ENCODE measurements around the gene NR1H4.
A peak's percentile ranks its signal among the peaks of the same experiment; 100 is the strongest.

NR1H4 gene

DNA sequence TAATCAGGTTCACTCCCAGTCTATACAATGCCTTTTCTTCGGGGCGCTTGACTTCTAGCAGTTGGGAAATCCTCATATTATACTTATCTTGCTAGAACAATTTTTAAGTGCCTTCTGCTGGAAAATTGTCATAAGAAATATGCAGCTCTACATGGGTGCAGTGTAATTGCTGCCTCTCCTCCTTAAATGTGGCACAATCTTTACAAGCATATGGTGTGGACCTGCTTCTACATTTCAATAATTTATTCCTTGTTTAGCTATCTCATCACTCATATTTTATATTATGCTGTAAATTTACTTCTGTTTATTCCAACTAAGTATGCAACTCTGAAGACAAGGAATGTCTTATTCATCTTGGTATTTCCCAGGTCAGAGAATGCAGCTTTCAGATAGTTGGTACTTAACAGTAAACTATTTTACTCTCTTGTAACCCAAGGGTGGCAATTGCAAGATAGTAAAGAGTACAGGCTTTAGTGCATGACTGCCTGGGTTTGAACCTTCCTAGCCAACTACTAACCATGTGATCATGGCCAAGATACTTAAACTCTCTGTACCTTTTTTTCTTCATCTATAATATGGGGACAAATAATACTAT lies 56.2 kb downstream of the NR1H4 start:
- no peak overlapping the region for H2BK120ac ChIP-seq (ENCODE audit: low read depth, low read length)
- H3K27me3 ChIP-seq (ENCODE audit: insufficient read depth, low read length, poor library complexity), result no peaks in the 10 kb centered on the region
- H3K36me3 ChIP-seq (ENCODE audit: control insufficient read depth, insufficient read depth, low read length), result no peaks in the 10 kb centered on the region
- H2AK5ac ChIP-seq (ENCODE audit: low read length), result no peak overlapping the region
- H3K18ac ChIP-seq (ENCODE audit: low read length), result no peak overlapping the region
- no peak overlapping the region for H3K27ac ChIP-seq (ENCODE audit: low read depth, low read length)
- no peak for DNase-seq
- no CpG with 5 or more reads among the region's 2 CpGs for WGBS (ENCODE audit: extremely low coverage, insufficient coverage, low lambda C conversion rate)
- H3K9ac ChIP-seq (ENCODE audit: low read length), result no peak overlapping the region
- no peak overlapping the region for H3K4ac ChIP-seq (ENCODE audit: low read depth, low read length)
- no peak overlapping the region for H4K5ac ChIP-seq (ENCODE audit: low read length)
- no peak overlapping the region for H3K23ac ChIP-seq (ENCODE audit: low read length)
- no peaks in the 10 kb centered on the region for H3K79me1 ChIP-seq (ENCODE audit: low read length)
- H2BK15ac ChIP-seq (replicated peaks; ENCODE audit: low read depth), result no peak overlapping the region
- no peaks in the 10 kb centered on the region for H3K79me2 ChIP-seq (ENCODE audit: control insufficient read depth, insufficient read depth, low read length)
- H4K8ac ChIP-seq (ENCODE audit: low read depth, low read length), result no peak overlapping the region
- H3K4me1 ChIP-seq (ENCODE audit: control insufficient read depth, low read depth, low read length), result no peaks in the 10 kb centered on the region
- H3K4me2 ChIP-seq (ENCODE audit: low read length), result no peak overlapping the region
- H3K56ac ChIP-seq (ENCODE audit: low read length), result no peak overlapping the region
- no peak overlapping the region for H3K4me3 ChIP-seq (ENCODE audit: low read length)
- no peak overlapping the region for H2BK5ac ChIP-seq (ENCODE audit: low read length)

DNA sequence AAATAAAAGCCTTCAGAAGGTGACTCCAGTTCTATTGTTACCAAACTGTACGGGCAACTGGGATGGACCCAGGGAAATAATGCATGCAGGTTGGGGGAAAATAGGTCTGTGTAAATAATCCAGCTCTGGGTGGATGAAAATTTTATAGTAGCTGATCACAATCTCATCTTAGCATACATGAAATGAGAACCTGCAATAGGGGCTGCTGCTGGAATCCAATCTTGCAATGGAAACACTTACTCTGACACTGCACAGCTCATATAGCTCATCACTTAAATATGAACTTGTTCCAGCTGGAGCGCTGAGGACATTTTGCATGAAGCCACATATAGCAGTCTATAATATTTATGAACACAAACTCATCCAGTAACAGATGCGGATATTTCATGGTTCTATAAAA lies 59.7 kb downstream of the NR1H4 start:
- Histone ChIP-seq H3K27me3 (ENCODE audit: insufficient read depth, low read length, poor library complexity) (no peaks in the 10 kb centered on the region), H3K18ac (ENCODE audit: low read length) (no peak overlapping the region)
- no CpG with 5 or more reads among the region's 3 CpGs for WGBS (ENCODE audit: extremely low coverage, insufficient coverage, low lambda C conversion rate)

DNA sequence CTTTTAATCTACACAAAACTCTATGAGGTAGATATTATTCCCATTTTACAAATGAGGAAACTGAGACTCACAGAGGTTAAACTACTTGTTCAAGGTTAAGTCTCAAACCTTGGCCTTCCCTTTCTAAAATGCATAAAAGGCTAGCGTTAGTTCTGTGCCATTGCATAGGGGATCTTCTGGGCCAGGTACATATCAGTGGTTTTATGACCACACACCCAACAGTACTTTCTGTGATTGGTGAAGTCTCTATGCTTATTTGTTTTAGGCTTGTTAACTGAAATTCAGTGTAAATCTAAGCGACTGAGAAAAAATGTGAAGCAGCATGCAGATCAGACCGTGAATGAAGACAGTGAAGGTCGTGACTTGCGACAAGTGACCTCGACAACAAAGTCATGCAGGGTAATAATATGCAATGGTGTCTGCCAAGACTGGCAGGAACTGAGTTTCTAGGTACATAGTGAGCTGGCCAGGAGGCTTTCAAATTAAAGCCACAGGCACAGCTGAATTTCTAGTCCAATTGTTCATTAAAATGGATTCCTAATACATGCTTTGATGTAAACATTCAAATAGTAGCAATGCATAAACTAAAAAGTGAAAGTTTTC lies 61.1 kb downstream of the NR1H4 start:
- Histone ChIP-seq H3K23ac (ENCODE audit: low read length) (no peak overlapping the region), H3K4me3 (ENCODE audit: low read length) (no peak overlapping the region)

More for the DNA sequence above, 59.7 kb downstream of the NR1H4 start:
- no peak overlapping the region for H2BK120ac ChIP-seq (ENCODE audit: low read depth, low read length)
- H3K4me2 ChIP-seq (ENCODE audit: low read length), result no peak overlapping the region
- no peaks in the 10 kb centered on the region for H3K4me1 ChIP-seq (ENCODE audit: control insufficient read depth, low read depth, low read length)
- H2AK5ac ChIP-seq (ENCODE audit: low read length), result no peak overlapping the region
- no peak overlapping the region for H3K27ac ChIP-seq (ENCODE audit: low read depth, low read length)
- no peaks in the 10 kb centered on the region for H3K79me1 ChIP-seq (ENCODE audit: low read length)
- DNase-seq, result no peak
- no peak overlapping the region for H3K4me3 ChIP-seq (ENCODE audit: low read length)
- H2BK15ac ChIP-seq (replicated peaks; ENCODE audit: low read depth), result no peak overlapping the region
- no peak overlapping the region for H3K9ac ChIP-seq (ENCODE audit: low read length)
- H3K4ac ChIP-seq (ENCODE audit: low read depth, low read length), result no peak overlapping the region
- no peak overlapping the region for H4K8ac ChIP-seq (ENCODE audit: low read depth, low read length)
- H2BK5ac ChIP-seq (ENCODE audit: low read length), result no peak overlapping the region
- no peak overlapping the region for H3K23ac ChIP-seq (ENCODE audit: low read length)
- H3K56ac ChIP-seq (ENCODE audit: low read length), result no peak overlapping the region
- no peaks in the 10 kb centered on the region for H3K79me2 ChIP-seq (ENCODE audit: control insufficient read depth, insufficient read depth, low read length)
- no peaks in the 10 kb centered on the region for H3K36me3 ChIP-seq (ENCODE audit: control insufficient read depth, insufficient read depth, low read length)
- H4K5ac ChIP-seq (ENCODE audit: low read length), result no peak overlapping the region

DNA sequence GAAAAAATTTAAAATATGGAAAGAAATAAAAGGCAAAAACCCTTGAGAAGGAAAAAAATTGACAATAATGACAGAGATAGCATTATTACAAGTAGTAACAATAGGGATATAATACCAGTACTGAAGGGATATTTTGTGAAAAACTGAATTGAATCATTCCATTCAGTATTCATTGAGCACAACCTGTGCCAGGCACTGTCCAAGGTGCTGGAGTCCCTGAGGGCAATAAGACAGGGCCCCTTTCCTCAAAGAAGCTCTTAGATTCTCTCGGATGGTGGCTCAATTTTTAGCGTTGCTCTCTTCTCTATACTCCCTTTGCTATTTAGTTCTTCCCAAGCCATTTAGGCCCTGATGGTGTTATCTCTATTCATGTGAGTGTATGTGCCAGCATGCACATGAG lies 65.5 kb downstream of the NR1H4 start:
- WGBS (ENCODE audit: extremely low coverage, insufficient coverage, low lambda C conversion rate), result no CpG with 5 or more reads among the region's 2 CpGs

More for the DNA sequence above, 61.1 kb downstream of the NR1H4 start:
- Histone ChIP-seq H3K4me2 (ENCODE audit: low read length) (no peak overlapping the region), H3K18ac (ENCODE audit: low read length) (no peak overlapping the region), H2BK5ac (ENCODE audit: low read length) (no peak overlapping the region), H3K36me3 (ENCODE audit: control insufficient read depth, insufficient read depth, low read length) (no peaks in the 10 kb centered on the region), H2BK15ac (replicated peaks; ENCODE audit: low read depth) (no peak overlapping the region), H3K4ac (ENCODE audit: low read depth, low read length) (no peak overlapping the region), H3K79me2 (ENCODE audit: control insufficient read depth, insufficient read depth, low read length) (no peaks in the 10 kb centered on the region), H3K4me1 (ENCODE audit: control insufficient read depth, low read depth, low read length) (no peaks in the 10 kb centered on the region), H3K27me3 (ENCODE audit: insufficient read depth, low read length, poor library complexity) (no peaks in the 10 kb centered on the region), H3K79me1 (ENCODE audit: low read length) (no peaks in the 10 kb centered on the region), H2AK5ac (ENCODE audit: low read length) (no peak overlapping the region), H4K8ac (ENCODE audit: low read depth, low read length) (no peak overlapping the region), H3K56ac (ENCODE audit: low read length) (no peak overlapping the region), H3K27ac (ENCODE audit: low read depth, low read length) (no peak overlapping the region), H2BK120ac (ENCODE audit: low read depth, low read length) (no peak overlapping the region), H3K9ac (ENCODE audit: low read length) (no peak overlapping the region), H4K5ac (ENCODE audit: low read length) (no peak overlapping the region)
- no peak for DNase-seq
- WGBS (ENCODE audit: extremely low coverage, insufficient coverage, low lambda C conversion rate), result no CpG with 5 or more reads among the region's 6 CpGs

DNA sequence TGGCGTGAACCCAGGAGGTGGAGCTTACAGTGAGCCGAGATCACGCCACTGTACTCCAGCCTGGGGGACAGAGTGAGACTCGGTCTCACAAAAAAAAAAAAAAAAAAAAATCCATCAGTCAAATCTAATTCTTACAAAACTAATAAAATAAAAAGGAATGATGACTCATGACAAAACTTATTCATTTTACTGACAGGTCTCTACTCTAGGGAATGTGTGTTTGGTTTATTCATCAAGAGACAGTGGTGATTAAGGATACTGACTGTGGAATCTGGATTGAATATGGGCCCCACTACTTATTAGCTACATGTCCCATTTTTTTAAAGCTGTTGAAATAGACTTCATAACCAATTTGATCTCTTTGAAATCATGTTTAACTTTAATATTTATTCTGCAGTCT lies 70.5 kb downstream of the NR1H4 start:
- Histone ChIP-seq H2AK5ac (ENCODE audit: low read length) (no peak overlapping the region), H3K4me1 (ENCODE audit: control insufficient read depth, low read depth, low read length) (no peaks in the 10 kb centered on the region), H4K8ac (ENCODE audit: low read depth, low read length) (no peak overlapping the region), H2BK5ac (ENCODE audit: low read length) (no peak overlapping the region), H3K4me3 (ENCODE audit: low read length) (no peak overlapping the region), H3K27me3 (ENCODE audit: insufficient read depth, low read length, poor library complexity) (no peaks in the 10 kb centered on the region), H3K36me3 (ENCODE audit: control insufficient read depth, insufficient read depth, low read length) (no peaks in the 10 kb centered on the region), H2BK120ac (ENCODE audit: low read depth, low read length) (no peak overlapping the region), H3K4ac (ENCODE audit: low read depth, low read length) (no peak overlapping the region), H3K56ac (ENCODE audit: low read length) (no peak overlapping the region), H3K79me2 (ENCODE audit: control insufficient read depth, insufficient read depth, low read length) (no peaks in the 10 kb centered on the region), H2BK15ac (replicated peaks; ENCODE audit: low read depth) (no peak overlapping the region), H3K23ac (ENCODE audit: low read length) (no peak overlapping the region), H3K27ac (ENCODE audit: low read depth, low read length) (no peak overlapping the region), H3K9ac (ENCODE audit: low read length) (no peak overlapping the region), H4K5ac (ENCODE audit: low read length) (no peak overlapping the region), H3K18ac (ENCODE audit: low read length) (no peak overlapping the region), H3K79me1 (ENCODE audit: low read length) (no peaks in the 10 kb centered on the region), H3K4me2 (ENCODE audit: low read length) (no peak overlapping the region)
- DNase-seq, result no peak
- no CpG with 5 or more reads among the region's 4 CpGs for WGBS (ENCODE audit: extremely low coverage, insufficient coverage, low lambda C conversion rate)

More for the DNA sequence above, 65.5 kb downstream of the NR1H4 start:
- Histone ChIP-seq H2BK120ac (ENCODE audit: low read depth, low read length) (no peak overlapping the region), H3K27ac (ENCODE audit: low read depth, low read length) (no peak overlapping the region), H3K27me3 (ENCODE audit: insufficient read depth, low read length, poor library complexity) (no peaks in the 10 kb centered on the region), H3K9ac (ENCODE audit: low read length) (no peak overlapping the region), H3K4me1 (ENCODE audit: control insufficient read depth, low read depth, low read length) (no peaks in the 10 kb centered on the region), H3K18ac (ENCODE audit: low read length) (no peak overlapping the region), H3K4me2 (ENCODE audit: low read length) (no peak overlapping the region), H3K79me2 (ENCODE audit: control insufficient read depth, insufficient read depth, low read length) (no peaks in the 10 kb centered on the region), H3K79me1 (ENCODE audit: low read length) (no peaks in the 10 kb centered on the region), H3K4me3 (ENCODE audit: low read length) (no peak overlapping the region), H3K36me3 (ENCODE audit: control insufficient read depth, insufficient read depth, low read length) (no peaks in the 10 kb centered on the region), H4K8ac (ENCODE audit: low read depth, low read length) (no peak overlapping the region), H3K56ac (ENCODE audit: low read length) (no peak overlapping the region), H2BK5ac (ENCODE audit: low read length) (no peak overlapping the region), H3K23ac (ENCODE audit: low read length) (no peak overlapping the region), H2BK15ac (replicated peaks; ENCODE audit: low read depth) (no peak overlapping the region), H3K4ac (ENCODE audit: low read depth, low read length) (no peak overlapping the region), H2AK5ac (ENCODE audit: low read length) (no peak overlapping the region), H4K5ac (ENCODE audit: low read length) (no peak overlapping the region)
- peak; percentile 63 for DNase-seq

DNA sequence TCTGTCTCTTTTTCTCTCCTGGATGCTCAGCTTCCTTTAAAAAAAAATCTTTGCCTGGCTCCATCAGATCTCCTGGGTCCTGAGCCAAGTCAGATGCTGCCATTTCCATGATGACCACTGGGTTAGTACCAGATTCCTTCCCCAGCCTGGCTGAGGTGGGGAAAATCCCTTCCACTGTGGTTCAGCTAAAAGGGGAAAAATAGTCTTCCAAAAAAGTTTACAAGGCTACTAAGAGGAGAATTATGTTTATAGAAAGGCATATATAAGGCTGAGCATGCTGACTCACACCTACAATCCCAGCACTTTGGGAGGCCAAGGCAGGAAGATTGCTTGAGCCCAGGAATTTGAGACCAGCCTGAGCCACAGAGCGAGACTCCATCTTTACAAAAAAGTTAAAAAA lies 71.4 kb downstream of the NR1H4 start:
- no peak overlapping the region for H3K9ac ChIP-seq (ENCODE audit: low read length)
- H3K27ac ChIP-seq (ENCODE audit: low read depth, low read length), result no peak overlapping the region
- no peaks in the 10 kb centered on the region for H3K27me3 ChIP-seq (ENCODE audit: insufficient read depth, low read length, poor library complexity)
- H3K79me2 ChIP-seq (ENCODE audit: control insufficient read depth, insufficient read depth, low read length), result no peaks in the 10 kb centered on the region
- H4K5ac ChIP-seq (ENCODE audit: low read length), result no peak overlapping the region
- no peak overlapping the region for H2AK5ac ChIP-seq (ENCODE audit: low read length)
- no peak overlapping the region for H2BK120ac ChIP-seq (ENCODE audit: low read depth, low read length)
- H4K8ac ChIP-seq (ENCODE audit: low read depth, low read length), result no peak overlapping the region
- no peak overlapping the region for H3K4me3 ChIP-seq (ENCODE audit: low read length)
- H3K18ac ChIP-seq (ENCODE audit: low read length), result no peak overlapping the region
- no CpG with 5 or more reads among the region's 1 CpG for WGBS (ENCODE audit: extremely low coverage, insufficient coverage, low lambda C conversion rate)
- H3K4me1 ChIP-seq (ENCODE audit: control insufficient read depth, low read depth, low read length), result no peaks in the 10 kb centered on the region
- no peak overlapping the region for H2BK5ac ChIP-seq (ENCODE audit: low read length)
- H3K79me1 ChIP-seq (ENCODE audit: low read length), result no peaks in the 10 kb centered on the region
- H2BK15ac ChIP-seq (replicated peaks; ENCODE audit: low read depth), result no peak overlapping the region
- H3K56ac ChIP-seq (ENCODE audit: low read length), result no peak overlapping the region
- no peak overlapping the region for H3K4ac ChIP-seq (ENCODE audit: low read depth, low read length)
- H3K36me3 ChIP-seq (ENCODE audit: control insufficient read depth, insufficient read depth, low read length), result no peaks in the 10 kb centered on the region
- no peak overlapping the region for H3K23ac ChIP-seq (ENCODE audit: low read length)
- H3K4me2 ChIP-seq (ENCODE audit: low read length), result no peak overlapping the region
- no peak for DNase-seq

Measured in mesendoderm (in vitro differentiated cells).